Measurements from ENCODE around the gene DENND2D. TPM values are rescaled to one million over a fixed set of nuclear protein-coding genes. Genes with fewer than 3 reads are reported as not detected.

The DENND2D gene
- total RNA-seq, 1 donor from 2014 or later = 3.6 TPM

GRCh38 chr1:111208921-111209320 lies 8.5 kb upstream of the DENND2D start:
- no peak for TF ChIP-seq CTCF (IDR thresholded peaks at IDR 0.05; ENCODE audit: unreplicated experiment)
- H3K4me3 Mint-ChIP-seq (ENCODE audit: unreplicated experiment) = no peak overlapping the region
- H3K27me3 Mint-ChIP-seq (ENCODE audit: unreplicated experiment) = peaks cover 11% of the 10 kb centered on the region
- no peaks in the 10 kb centered on the region for H3K36me3 Mint-ChIP-seq (ENCODE audit: low read depth, unreplicated experiment)
- no peak overlapping the region for H3K27ac Mint-ChIP-seq (ENCODE audit: unreplicated experiment)
- H3K4me1 Mint-ChIP-seq (ENCODE audit: unreplicated experiment) = peaks cover 36% of the 10 kb centered on the region
- no peak for DNase-seq (ENCODE audit: low spot score)
- no peaks in the 10 kb centered on the region for H3K9me3 Mint-ChIP-seq (ENCODE audit: unreplicated experiment)

GRCh38 chr1:111205714-111206050 lies 5.2 kb upstream of the DENND2D start:
- no peak for TF ChIP-seq CTCF (IDR thresholded peaks at IDR 0.05; ENCODE audit: unreplicated experiment)
- Mint-ChIP-seq H3K4me3 (ENCODE audit: unreplicated experiment) (no peak overlapping the region), H3K27ac (ENCODE audit: unreplicated experiment) (no peak overlapping the region), H3K4me1 (ENCODE audit: unreplicated experiment) (peaks cover 35% of the 10 kb centered on the region), H3K27me3 (ENCODE audit: unreplicated experiment) (peaks cover 17% of the 10 kb centered on the region), H3K36me3 (ENCODE audit: low read depth, unreplicated experiment) (no peaks in the 10 kb centered on the region), H3K9me3 (ENCODE audit: unreplicated experiment) (no peaks in the 10 kb centered on the region)
- no peak for DNase-seq (ENCODE audit: low spot score)

- Mint-ChIP-seq H3K4me3 (ENCODE audit: unreplicated experiment) (peak overlapping the region; percentile 76), H3K4me1 (ENCODE audit: unreplicated experiment) (peaks cover 35% of the 10 kb centered on the region), H3K36me3 (ENCODE audit: low read depth, unreplicated experiment) (no peaks in the 10 kb centered on the region), H3K27ac (ENCODE audit: unreplicated experiment) (no peak overlapping the region), H3K27me3 (ENCODE audit: unreplicated experiment) (peaks cover 17% of the 10 kb centered on the region), H3K9me3 (ENCODE audit: unreplicated experiment) (no peaks in the 10 kb centered on the region)
- TF ChIP-seq CTCF (IDR thresholded peaks at IDR 0.05; ENCODE audit: unreplicated experiment) = no peak
- no peak for DNase-seq (ENCODE audit: low spot score)
These were observed 4.7 kb upstream of the DENND2D start for GRCh38 chr1:111204983-111205713.

DNA sequence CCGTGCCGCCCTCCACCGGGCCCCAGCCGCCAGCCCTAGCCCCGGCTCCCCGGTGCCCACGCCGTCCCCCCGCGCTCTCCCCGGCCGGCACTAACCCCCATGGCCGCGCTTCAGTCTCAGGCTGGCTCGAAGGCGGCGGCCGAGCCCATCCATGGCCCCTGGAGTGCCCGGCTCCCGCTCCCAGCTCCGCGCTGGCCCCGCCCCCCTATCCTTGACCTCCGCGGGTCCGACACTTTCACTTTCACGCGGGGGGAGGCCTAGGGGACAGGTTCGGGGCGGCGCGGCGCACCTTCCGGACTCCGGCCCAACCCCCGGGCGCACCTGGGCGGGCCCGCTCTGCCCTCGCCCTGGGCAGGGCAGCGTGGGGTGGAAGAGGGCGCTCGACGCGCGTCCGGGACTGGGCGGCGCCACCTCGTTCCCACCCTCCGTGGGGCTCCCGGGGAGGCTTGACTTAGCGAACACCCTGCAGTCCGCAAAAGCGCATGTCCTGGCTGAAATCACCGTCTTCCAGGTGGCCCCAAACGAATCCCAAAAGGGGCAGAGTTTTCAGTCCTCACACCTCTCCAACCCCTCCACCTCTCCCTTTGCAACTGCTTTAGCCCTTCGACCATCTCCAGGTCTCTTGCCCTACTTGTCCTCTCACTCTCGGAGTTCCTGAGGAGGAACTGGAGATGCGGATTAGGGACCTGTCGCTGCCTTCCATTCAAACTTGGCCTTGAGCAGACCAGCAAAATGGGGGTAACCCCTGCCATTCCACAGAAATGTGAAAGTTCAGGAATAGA lies 3.9 kb upstream of the DENND2D start:
- DNase-seq (ENCODE audit: low spot score) = no peak
- H3K27me3 Mint-ChIP-seq (ENCODE audit: unreplicated experiment) = peaks cover 17% of the 10 kb centered on the region
- H3K27ac Mint-ChIP-seq (ENCODE audit: unreplicated experiment) = peak overlapping the region; percentile 74
- H3K36me3 Mint-ChIP-seq (ENCODE audit: low read depth, unreplicated experiment) = no peaks in the 10 kb centered on the region
- TF ChIP-seq CTCF (IDR thresholded peaks at IDR 0.05; ENCODE audit: unreplicated experiment) = no peak
- H3K9me3 Mint-ChIP-seq (ENCODE audit: unreplicated experiment) = no peaks in the 10 kb centered on the region
- H3K4me1 Mint-ChIP-seq (ENCODE audit: unreplicated experiment) = peaks cover 35% of the 10 kb centered on the region
- H3K4me3 Mint-ChIP-seq (ENCODE audit: unreplicated experiment) = peak overlapping the region; percentile 76

- Mint-ChIP-seq H3K4me3 (ENCODE audit: unreplicated experiment) (no peak overlapping the region), H3K27me3 (ENCODE audit: unreplicated experiment) (peaks cover 17% of the 10 kb centered on the region), H3K36me3 (ENCODE audit: low read depth, unreplicated experiment) (no peaks in the 10 kb centered on the region), H3K9me3 (ENCODE audit: unreplicated experiment) (no peaks in the 10 kb centered on the region), H3K4me1 (ENCODE audit: unreplicated experiment) (peaks cover 35% of the 10 kb centered on the region), H3K27ac (ENCODE audit: unreplicated experiment) (no peak overlapping the region)
- DNase-seq (ENCODE audit: low spot score) = no peak
- no peak for TF ChIP-seq CTCF (IDR thresholded peaks at IDR 0.05; ENCODE audit: unreplicated experiment)
These were observed 3.3 kb upstream of the DENND2D start for GRCh38 chr1:111203681-111204200.
